B cell (primary cell): ENCODE results near the gene CYP4F2. TPM values are rescaled to one million over a fixed set of nuclear protein-coding genes. Genes with fewer than 3 reads are reported as not detected.

Experiments used
- ATAC-seq: fragments of 200-7000 bp; cut with Tn5 transposase; one replicate; pipeline ENCODE4 v1.10.0; 2021; ENCODE audit warnings: low read depth, mild to moderate bottlenecking, moderate number of reproducible peaks, moderate library complexity
- CTCF ChIA-PET: fragments of 350-600 bp; sonication (Branson Sonifier 250); formaldehyde crosslinking; loops from one replicate; lab custom pipeline; 2021; ENCODE audit warnings: antibody characterized with exemption, inconsistent platforms; lab: Charles Lee
- POLR2A ChIA-PET: fragments of 350-600 bp; sonication (Branson Sonifier 250); formaldehyde crosslinking; loops from one replicate; lab custom pipeline; 2021; ENCODE audit warnings: antibody characterized with exemption; lab: Charles Lee
- DNase-seq: peaks from one replicate; pipeline ENCODE4 v3.0.0; 2013
- H2AFZ ChIP-seq: 2 replicates; pipeline ENCODE4 v1.6.1; 2012; ENCODE audit warnings: mild to moderate bottlenecking, low read depth, low read length; ENCODE audit not compliant: insufficient read depth, poor library complexity, severe bottlenecking
- H3K27ac ChIP-seq, 2 donors: 1 replicate in 1 of 2; 2 replicates in 1 of 2; pipeline ENCODE4 v1.5.1; 2012 to 2013; ENCODE audit warnings: low read length in 2 of 2, mild to moderate bottlenecking in 2 of 2, moderate library complexity in 1 of 2
- H3K27me3 ChIP-seq, 4 experiments: fragments of 200-600 bp in 1 of 4; sonication (generic) in 1 of 4; replicated peaks in 1 of 4; 1 replicate in 2 of 4; 2 replicates in 2 of 4; pipeline versions ENCODE4 v1.6.1 to v1.7.0; 2013 to 2016; ENCODE audit warnings: low read length in 3 of 4, mild to moderate bottlenecking in 2 of 4, mixed read lengths in 1 of 4, moderate library complexity in 1 of 4; ENCODE audit not compliant: insufficient read depth in 4 of 4, control insufficient read depth in 3 of 4; ENCODE audit errors: control extremely low read depth in 1 of 4
- H3K36me3 ChIP-seq, 2 experiments: replicated peaks in 1 of 2; 1 replicate in 1 of 2; 2 replicates in 1 of 2; pipeline versions ENCODE4 v1.6.1 to v1.7.1; 2013; ENCODE audit warnings: low read length in 1 of 2; ENCODE audit not compliant: insufficient read depth in 2 of 2, control insufficient read depth in 1 of 2; ENCODE audit errors: control extremely low read depth in 1 of 2, extremely low read depth in 1 of 2
- H3K4me1 ChIP-seq, 2 donors: fragments of 200-600 bp in 1 of 2; sonication (generic) in 1 of 2; 1 replicate in 1 of 2; 2 replicates in 1 of 2; pipeline versions ENCODE4 v1.5.1 to v1.6.1; 2013 to 2017; ENCODE audit warnings: low read length in 2 of 2; ENCODE audit not compliant: control insufficient read depth in 2 of 2, insufficient read depth in 2 of 2
- H3K4me2 ChIP-seq: replicated peaks from 2 replicates; pipeline ENCODE3; 2012; ENCODE audit warnings: mild to moderate bottlenecking, low read depth, low read length; ENCODE audit not compliant: poor library complexity, severe bottlenecking
- H3K4me3 ChIP-seq, 5 experiments: fragments of 200-600 bp in 1 of 5; sonication (generic) in 1 of 5; 1 replicate in 3 of 5; 2 replicates in 2 of 5; pipeline versions ENCODE4 v1.5.1 to v1.7.0; 2011 to 2016; ENCODE audit warnings: low read length in 4 of 5, mild to moderate bottlenecking in 4 of 5, low read depth in 2 of 5, control low read depth in 1 of 5, moderate library complexity in 1 of 5; ENCODE audit not compliant: insufficient read depth in 1 of 5; ENCODE audit errors: control extremely low read depth in 1 of 5, extremely low read depth in 1 of 5
- H3K79me2 ChIP-seq: fragments of 200-600 bp; sonication (generic); one replicate; pipeline ENCODE4 v1.6.0; 2016; ENCODE audit warnings: low read length; ENCODE audit not compliant: control insufficient read depth, insufficient read depth
- H3K9ac ChIP-seq: fragments of 200-600 bp; sonication (generic); 2 replicates; pipeline ENCODE4 v1.6.1; 2017; ENCODE audit warnings: mild to moderate bottlenecking, low read length, moderate library complexity
- H3K9me3 ChIP-seq, 3 donors: one replicate each; pipeline versions ENCODE4 v1.6.1 to v1.7.1; 2013; ENCODE audit warnings: low read length in 2 of 3; ENCODE audit not compliant: control insufficient read depth in 2 of 3, insufficient read depth in 1 of 3; ENCODE audit errors: control extremely low read depth in 1 of 3
- H4K20me1 ChIP-seq: 2 replicates; pipeline ENCODE4 v1.6.0; 2012; ENCODE audit warnings: mild to moderate bottlenecking, low read length; ENCODE audit not compliant: insufficient read depth, control insufficient read depth, poor library complexity, severe bottlenecking
- H3K27ac Mint-ChIP-seq: one replicate; pipeline ENCODE4 v1.8.0; 2021; ENCODE audit warnings: mixed read lengths
- H3K27me3 Mint-ChIP-seq: one replicate; pipeline ENCODE4 v1.8.0; 2021; ENCODE audit warnings: mixed read lengths
- H3K4me1 Mint-ChIP-seq: one replicate; pipeline ENCODE4 v1.8.0; 2021; ENCODE audit warnings: mixed read lengths
- H3K4me3 Mint-ChIP-seq: one replicate; pipeline ENCODE4 v1.8.0; 2021; ENCODE audit warnings: mixed read lengths
- H3K9me3 Mint-ChIP-seq: one replicate; pipeline ENCODE4 v1.8.0; 2022; ENCODE audit warnings: mixed read lengths; ENCODE audit not compliant: insufficient read depth
- EZH2 ChIP-seq: IDR thresholded peaks from 2 replicates; pipeline ENCODE4 v1.6.1; 2012; ENCODE audit warnings: borderline replicate concordance, low read depth, mild to moderate bottlenecking, moderate library complexity, low read length; ENCODE audit not compliant: insufficient read depth, poor library complexity, severe bottlenecking
- WGBS: methylation state at CpG from one replicate; pipeline ENCODE4 v1.1.5; 2013; ENCODE audit warnings: missing lambda C conversion rate; ENCODE audit not compliant: insufficient coverage; 5-methylcytosine and 5-hydroxymethylcytosine counted together
- intact Hi-C: fragments of 100-400 bp; cut with micrococcal nuclease; formaldehyde crosslinking; loops from one replicate; pipeline ENCODE4 v1.10.0; 2022
- polyA plus RNA-seq: library from polyadenylated mRNA; depleted of rRNA; stranded (reverse); fragments of >200 nt; gene quantifications from 2 replicates; pipeline ENCODE4 v1.2.3, GENCODE V29; 2012
- total RNA-seq, 2 donors: library from RNA; stranded (reverse); fragments of 120-200 nt in 1 of 2; gene quantifications; 1 replicate in 1 of 2; 2 replicates in 1 of 2; pipeline versions ENCODE4 v1.2.3 to v1.2.4, GENCODE V29; 2013 to 2022
- TF ChIP-seq, protein P1 (sequence below): fragments of 200-600 bp; IDR thresholded peaks from one replicate; pipeline ENCODE4 v1.8.0; 2022; ENCODE audit warnings: antibody characterized with exemption, mild to moderate bottlenecking

Gene CYP4F2
- total and polyA plus RNA-seq, 2 donors (not counting 1 experiment from before 2014, with no cell fraction given), result not detected

DNA sequence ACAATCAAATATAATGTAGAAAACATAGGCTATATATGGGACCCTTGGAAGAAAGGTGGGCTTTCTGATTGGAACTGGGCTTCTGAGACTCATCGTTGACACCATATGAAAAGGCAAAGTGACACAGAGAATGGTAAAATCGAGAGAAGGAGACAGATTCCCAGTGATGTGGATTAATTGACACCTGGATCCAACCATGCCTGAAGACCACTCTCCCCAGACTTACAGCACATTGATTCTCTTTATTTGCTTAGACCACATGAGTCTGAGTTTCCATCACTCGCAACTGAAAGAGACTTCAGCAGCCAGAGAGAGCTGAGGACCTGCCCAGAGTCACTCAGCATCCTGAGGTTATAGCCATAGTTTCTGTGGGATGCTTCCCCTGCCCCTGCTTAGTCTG, 30.4 kb upstream of the CYP4F2 start:
- H3K27ac ChIP-seq, result no peak overlapping the region
- CTCF ChIA-PET, result no interaction called here
- Mint-ChIP-seq H3K4me3 (no peak overlapping the region), H3K4me1 (no peaks in the 10 kb centered on the region), H3K27ac (no peak overlapping the region), H3K9me3 (no peaks in the 10 kb centered on the region), H3K27me3 (peaks cover 52% of the 10 kb centered on the region)
- H3K4me1 ChIP-seq, result no peaks in the 10 kb centered on the region
- TF ChIP-seq, protein P1, sequence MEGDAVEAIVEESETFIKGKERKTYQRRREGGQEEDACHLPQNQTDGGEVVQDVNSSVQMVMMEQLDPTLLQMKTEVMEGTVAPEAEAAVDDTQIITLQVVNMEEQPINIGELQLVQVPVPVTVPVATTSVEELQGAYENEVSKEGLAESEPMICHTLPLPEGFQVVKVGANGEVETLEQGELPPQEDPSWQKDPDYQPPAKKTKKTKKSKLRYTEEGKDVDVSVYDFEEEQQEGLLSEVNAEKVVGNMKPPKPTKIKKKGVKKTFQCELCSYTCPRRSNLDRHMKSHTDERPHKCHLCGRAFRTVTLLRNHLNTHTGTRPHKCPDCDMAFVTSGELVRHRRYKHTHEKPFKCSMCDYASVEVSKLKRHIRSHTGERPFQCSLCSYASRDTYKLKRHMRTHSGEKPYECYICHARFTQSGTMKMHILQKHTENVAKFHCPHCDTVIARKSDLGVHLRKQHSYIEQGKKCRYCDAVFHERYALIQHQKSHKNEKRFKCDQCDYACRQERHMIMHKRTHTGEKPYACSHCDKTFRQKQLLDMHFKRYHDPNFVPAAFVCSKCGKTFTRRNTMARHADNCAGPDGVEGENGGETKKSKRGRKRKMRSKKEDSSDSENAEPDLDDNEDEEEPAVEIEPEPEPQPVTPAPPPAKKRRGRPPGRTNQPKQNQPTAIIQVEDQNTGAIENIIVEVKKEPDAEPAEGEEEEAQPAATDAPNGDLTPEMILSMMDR, result no peak
- TF ChIP-seq EZH2, result no peak
- 100% methylated on average over 1 of the region's 3 CpGs for WGBS
- no peak overlapping the region for H3K4me3 ChIP-seq
- H3K36me3 ChIP-seq, result no peaks in the 10 kb centered on the region
- ATAC-seq (no peak), DNase-seq (no peak)
- H3K9me3 ChIP-seq, result peaks cover 0 to 14% (median 0%) of the 10 kb centered on the region in 3 donors
- POLR2A ChIA-PET, result no interaction called here
- H2AFZ ChIP-seq, result no peak overlapping the region
- H3K27me3 ChIP-seq, result peaks cover 0 to 38% (median 14%) of the 10 kb centered on the region in 4 experiments
- intact Hi-C loops, result no loop called here
- H3K9ac ChIP-seq, result no peak overlapping the region
- H3K79me2 ChIP-seq, result no peaks in the 10 kb centered on the region
- no peaks in the 10 kb centered on the region for H4K20me1 ChIP-seq
- H3K4me2 ChIP-seq, result no peak overlapping the region

DNA sequence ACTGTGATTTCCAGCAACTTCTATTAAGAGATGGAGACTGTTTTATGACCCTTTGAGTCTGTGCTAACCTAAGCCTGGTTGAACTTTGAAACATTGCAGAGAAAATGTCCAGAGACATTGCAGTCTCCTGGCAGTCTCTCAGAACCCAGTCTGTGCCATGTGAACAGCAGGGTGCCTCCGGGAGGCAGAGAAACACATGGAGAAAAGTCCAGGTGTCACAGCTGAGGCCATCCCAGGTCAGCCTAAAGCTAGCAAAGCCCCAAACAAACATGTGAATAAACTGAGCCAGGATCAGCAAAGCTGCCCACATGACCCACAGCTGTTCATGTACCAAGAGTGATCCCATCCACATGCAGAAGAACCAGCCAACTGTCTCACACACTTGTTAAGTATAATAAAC, 28.6 kb upstream of the CYP4F2 start:
- Histone ChIP-seq H3K9ac (no peak overlapping the region), H3K4me3 (no peak overlapping the region), H3K36me3 (no peaks in the 10 kb centered on the region), H3K4me2 (no peak overlapping the region), H4K20me1 (no peaks in the 10 kb centered on the region), H3K27ac (no peak overlapping the region), H3K27me3 (peaks cover 0 to 38% (median 16%) of the 10 kb centered on the region in 4 experiments), H2AFZ (no peak overlapping the region), H3K4me1 (no peaks in the 10 kb centered on the region), H3K9me3 (peaks cover 0 to 14% (median 0%) of the 10 kb centered on the region in 3 donors), H3K79me2 (no peaks in the 10 kb centered on the region)
- Mint-ChIP-seq H3K27me3 (peaks cover 65% of the 10 kb centered on the region), H3K27ac (no peak overlapping the region), H3K4me1 (no peaks in the 10 kb centered on the region), H3K9me3 (no peaks in the 10 kb centered on the region), H3K4me3 (no peak overlapping the region)
- TF ChIP-seq, protein P1, result no peak
- TF ChIP-seq EZH2, result no peak
- ChIA-PET CTCF (no interaction called here), POLR2A (no interaction called here)
- intact Hi-C loops, result no loop called here
- DNase-seq (no peak), ATAC-seq (no peak)
- WGBS, result 0% methylated on average over 1 of the region's 1 CpG
